Measurements from ENCODE around the gene MINK1.
A peak's percentile ranks its signal among the peaks of the same experiment; 100 is the strongest.

GRCh38 chr17:4833178-4833940 is at the start of gene MINK1:
- TF ChIP-seq, protein P1, sequence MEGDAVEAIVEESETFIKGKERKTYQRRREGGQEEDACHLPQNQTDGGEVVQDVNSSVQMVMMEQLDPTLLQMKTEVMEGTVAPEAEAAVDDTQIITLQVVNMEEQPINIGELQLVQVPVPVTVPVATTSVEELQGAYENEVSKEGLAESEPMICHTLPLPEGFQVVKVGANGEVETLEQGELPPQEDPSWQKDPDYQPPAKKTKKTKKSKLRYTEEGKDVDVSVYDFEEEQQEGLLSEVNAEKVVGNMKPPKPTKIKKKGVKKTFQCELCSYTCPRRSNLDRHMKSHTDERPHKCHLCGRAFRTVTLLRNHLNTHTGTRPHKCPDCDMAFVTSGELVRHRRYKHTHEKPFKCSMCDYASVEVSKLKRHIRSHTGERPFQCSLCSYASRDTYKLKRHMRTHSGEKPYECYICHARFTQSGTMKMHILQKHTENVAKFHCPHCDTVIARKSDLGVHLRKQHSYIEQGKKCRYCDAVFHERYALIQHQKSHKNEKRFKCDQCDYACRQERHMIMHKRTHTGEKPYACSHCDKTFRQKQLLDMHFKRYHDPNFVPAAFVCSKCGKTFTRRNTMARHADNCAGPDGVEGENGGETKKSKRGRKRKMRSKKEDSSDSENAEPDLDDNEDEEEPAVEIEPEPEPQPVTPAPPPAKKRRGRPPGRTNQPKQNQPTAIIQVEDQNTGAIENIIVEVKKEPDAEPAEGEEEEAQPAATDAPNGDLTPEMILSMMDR (IDR thresholded peaks at IDR 0.05), result no peak
- TF ChIP-seq POLR2AphosphoS5 (IDR thresholded peaks at IDR 0.05), result peak in 1 of 3 donors; percentile 79

All from breast epithelium (tissue), 3 donors.